ENCODE results near the gene IL1RL2. TPM values are rescaled to one million over a fixed set of nuclear protein-coding genes. Genes with fewer than 3 reads are reported as not detected.

Gene IL1RL2
- total and polyA plus RNA-seq, 2 of the 8 experiments (the other 6 are each of a cell fraction or from before 2014, with no cell fraction given): not detected

DNA sequence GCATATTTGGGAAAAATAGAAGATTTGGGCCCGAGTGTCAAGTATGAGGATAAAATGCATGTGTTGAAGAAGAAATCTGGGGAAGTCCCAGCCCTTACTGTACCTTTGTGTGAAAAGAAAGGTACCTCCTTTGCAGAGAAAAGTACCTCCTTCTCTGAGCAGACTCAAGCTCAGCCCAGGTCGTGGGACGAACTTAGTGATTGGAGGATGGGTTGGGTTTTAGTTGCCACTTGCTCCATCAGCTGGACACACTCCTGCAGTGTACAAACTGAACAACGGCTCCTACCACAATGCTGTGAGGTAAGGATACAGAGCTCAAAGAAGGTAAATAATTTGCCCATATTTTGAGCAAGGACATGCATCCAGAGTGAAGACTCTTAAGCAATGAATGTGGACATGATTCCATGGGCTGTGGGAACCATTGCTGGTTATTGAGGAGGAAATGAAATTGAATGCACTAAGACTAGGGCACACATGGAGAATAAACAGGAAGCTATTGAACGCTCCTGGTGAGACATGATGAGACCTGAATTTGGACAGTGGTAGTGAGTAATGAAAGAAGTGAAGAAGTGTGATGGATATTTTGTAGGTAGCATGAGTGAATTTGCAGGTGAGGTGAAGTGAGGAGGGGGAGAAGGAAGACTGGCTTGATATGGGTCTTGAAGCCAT is 74.8 kb downstream of the IL1RL2 start:
- no peaks in the 10 kb centered on the region for H3K79me2 ChIP-seq (ENCODE audit: control insufficient read depth in 1 of 2, insufficient read depth in 2 of 2, low read length in 2 of 2)
- no peak overlapping the region for H3K4me2 ChIP-seq (ENCODE audit: insufficient read depth in 1 of 2, low read depth in 2 of 2, low read length in 2 of 2)
- H2BK5ac ChIP-seq (ENCODE audit: low read depth, low read length): no peak overlapping the region
- H3K9ac ChIP-seq (replicated peaks in 1 of 4; ENCODE audit: extremely low read depth in 1 of 4, low read depth in 3 of 4, low read length in 3 of 4): no peak overlapping the region
- H3K18ac ChIP-seq (ENCODE audit: extremely low read depth, low read length): no peak overlapping the region
- no peaks in the 10 kb centered on the region for H3K27me3 ChIP-seq (replicated peaks in 1 of 4; ENCODE audit: control insufficient read depth in 3 of 4, extremely low read depth in 1 of 4, insufficient read depth in 3 of 4, low read length in 3 of 4)
- H3K4me3 ChIP-seq (ENCODE audit: extremely low read depth in 1 of 4, insufficient read depth in 2 of 4, low read depth in 3 of 4, low read length in 4 of 4): no peak overlapping the region
- DNase-seq (ENCODE audit: low read depth in 1 of 2, low spot score in 2 of 2) (no peak), FAIRE-seq (no peak)
- no peak overlapping the region for H3K14ac ChIP-seq (ENCODE audit: insufficient read length)
- H3K56ac ChIP-seq (replicated peaks; ENCODE audit: insufficient read length, low read depth, low read length): no peak overlapping the region
- H3K36me3 ChIP-seq (ENCODE audit: control insufficient read depth in 2 of 4, insufficient read depth in 4 of 4, low read length in 3 of 4): no peaks in the 10 kb centered on the region
- no peaks in the 10 kb centered on the region; the same call in 1 of the 2 replicates for H3K23me2 ChIP-seq (ENCODE audit: low read depth, low read length)
- ChIA-PET CTCF (ENCODE audit: partially characterized antibody) (interaction anchor here (0.9 to 1.2 kb wide), 4 partner anchors 10 to 182 kb away, joined by 3 to 4 read pairs (median 4); no protein-coding TSS in a partner anchor), POLR2A (ENCODE audit: partially characterized antibody) (no interaction called here)
- no peak overlapping the region for H4K8ac ChIP-seq (ENCODE audit: extremely low read depth, insufficient read depth, low read length)
- H3K4ac ChIP-seq (replicated peaks; ENCODE audit: insufficient read length, low read depth, low read length): no peak overlapping the region
- H2BK120ac ChIP-seq (replicated peaks; ENCODE audit: low read depth, low read length): no peak overlapping the region
- no peaks in the 10 kb centered on the region for H4K20me1 ChIP-seq (replicated peaks in 1 of 2; ENCODE audit: control insufficient read depth in 1 of 2, insufficient read depth in 2 of 2, low read length in 2 of 2)
- H3K23ac ChIP-seq (ENCODE audit: insufficient read length): no peak overlapping the region
- no peak overlapping the region for H2BK15ac ChIP-seq (ENCODE audit: low read length)
- no peak overlapping the region for H4K5ac ChIP-seq (ENCODE audit: insufficient read length, low read depth, low read length)
- 79% methylated on average over 5 of the region's 5 CpGs; no CpG with 5 or more reads in 1 of the 2 experiments for whole genome bisulfite sequencing, 2 experiments (ENCODE audit: extremely low coverage in 1 of 2, insufficient coverage in 1 of 2, insufficient read length in 1 of 2, insufficient replicate concordance in 2 of 2, low coverage in 1 of 2, low lambda C conversion rate in 2 of 2, missing lambda C conversion rate in 1 of 2)
- H3K79me1 ChIP-seq (ENCODE audit: low read depth, low read length): no peaks in the 10 kb centered on the region
- H2AK5ac ChIP-seq (ENCODE audit: low read depth, low read length): no peak overlapping the region
- no peaks in the 10 kb centered on the region; a peak in 1 of 7 replicates for H3K4me1 ChIP-seq (replicated peaks in 1 of 4; ENCODE audit: control insufficient read depth in 3 of 4, insufficient read depth in 4 of 4, low read length in 3 of 4)
- no peak overlapping the region for H2BK12ac ChIP-seq (ENCODE audit: low read depth, low read length)
- H2BK20ac ChIP-seq (ENCODE audit: low read length): no peak overlapping the region
- H3K9me3 ChIP-seq (ENCODE audit: insufficient read depth in 2 of 2, low read depth in 1 of 2, low read length in 1 of 2): no peaks in the 10 kb centered on the region
- H3K27ac ChIP-seq (ENCODE audit: low read depth, low read length): no peak overlapping the region
- H4K91ac ChIP-seq (replicated peaks; ENCODE audit: insufficient read length, low read length): no peak overlapping the region
- no peak overlapping the region for H2AFZ ChIP-seq (ENCODE audit: low read length)
- TF ChIP-seq HDAC6 (IDR thresholded peaks at IDR 0.05; ENCODE audit: low read depth, low read length) (no peak), POLR2AphosphoS5 (IDR thresholded peaks at IDR 0.05; ENCODE audit: low read depth, low read length) (no peak), RBBP5 (IDR thresholded peaks at IDR 0.05; ENCODE audit: borderline replicate concordance, low read depth, low read length) (no peak), ASH2L (IDR thresholded peaks at IDR 0.05; ENCODE audit: low read length) (no peak), CEBPB (IDR thresholded peaks at IDR 0.05; ENCODE audit: low read depth, low read length) (no peak), RNF2 (IDR thresholded peaks at IDR 0.05; ENCODE audit: borderline replicate concordance, low read depth, low read length, missing control alignments, poor library complexity, severe bottlenecking) (no peak), BRCA1 (IDR thresholded peaks at IDR 0.05; ENCODE audit: low read depth, low read length) (no peak)
